HepG2 (cell line): ENCODE measurements around the gene SLCO2A1. TPM values are rescaled to one million over a fixed set of nuclear protein-coding genes. Genes with fewer than 3 reads are reported as not detected.

Source experiments
- ATAC-seq: fragments of 200-7000 bp; cut with Tn5 transposase; 3 replicates; pipeline ENCODE4 v1.9.1; 2020; ENCODE audit warnings: mild to moderate bottlenecking, moderate library complexity
- Bru-seq: library from RNA; stranded (reverse); fragments of 400-500 nt; gene quantifications from one replicate; lab custom pipeline; 2021; lab: Mats Ljungman, UMichigan
- BruChase-seq, 2 experiments: library from RNA; stranded (reverse); fragments of 400-500 nt; gene quantifications; one replicate each; lab custom pipeline; 2021; lab: Mats Ljungman, UMichigan
- BruUV-seq: library from RNA; stranded (reverse); fragments of 400-500 nt; replicated peaks from 2 replicates; lab custom pipeline; 2021; lab: Mats Ljungman, UMichigan
- CTCF ChIA-PET: fragments of 300-600 bp; formaldehyde crosslinking; extraction: SDS; loops from one replicate; lab custom pipeline; 2021; ENCODE audit warnings: low total read pairs, inconsistent platforms, low intra/inter-chr PET ratio; lab: Yijun Ruan, JAX
- POLR2A ChIA-PET: fragments of 350-600 bp; sonication (Branson Sonifier 250); formaldehyde crosslinking; loops from one replicate; lab custom pipeline; 2020; ENCODE audit warnings: antibody characterized with exemption, inconsistent platforms; lab: Yijun Ruan, JAX
- DNase-seq: peaks from one replicate; pipeline ENCODE4 v3.0.0-alpha.2; 2015; ENCODE audit warnings: low spot score
- FAIRE-seq: peaks from 3 replicates; lab custom pipeline; 2011; peaks lifted over from hg19 to GRCh38; lab: Jason Lieb, UNC
- H2AFZ ChIP-seq: one replicate; pipeline ENCODE4 v1.6.1; 2011; ENCODE audit warnings: low read length, inconsistent platforms
- H3K27ac ChIP-seq: fragments of 300-600 bp; 3 replicates; pipeline ENCODE4 v1.8.0; 2011; ENCODE audit warnings: mixed run types, mild to moderate bottlenecking, mixed read lengths, low read length, inconsistent platforms; ENCODE audit not compliant: insufficient read depth; ENCODE audit errors: extremely low read length
- H3K27me3 ChIP-seq, 2 experiments: fragments of 200-600 bp in 1 of 2; 2 replicates in 1 of 2; 3 replicates in 1 of 2; pipeline versions ENCODE4 v1.6.0 to v1.8.0; 2011; ENCODE audit warnings: low read length in 2 of 2, mild to moderate bottlenecking in 2 of 2, moderate library complexity in 2 of 2, inconsistent platforms in 1 of 2; ENCODE audit not compliant: insufficient read depth in 2 of 2, control insufficient read depth in 1 of 2
- H3K36me3 ChIP-seq, 2 experiments: fragments of 200-600 bp in 1 of 2; replicated peaks in 1 of 2; 2 replicates in 1 of 2; 3 replicates in 1 of 2; pipeline versions ENCODE4 v1.5.1 to v1.8.0; 2011; ENCODE audit warnings: low read length in 2 of 2, inconsistent platforms in 1 of 2; ENCODE audit not compliant: insufficient read depth in 2 of 2, control insufficient read depth in 1 of 2
- H3K4me1 ChIP-seq: 2 replicates; pipeline ENCODE4 v1.5.1; 2012; ENCODE audit warnings: low read length, inconsistent platforms; ENCODE audit not compliant: insufficient read depth
- H3K4me2 ChIP-seq: 2 replicates; pipeline ENCODE4 v1.6.0; 2011; ENCODE audit warnings: low read depth, low read length, inconsistent platforms
- H3K4me3 ChIP-seq, 3 experiments: fragments of 200-600 bp in 1 of 3; sonication (generic), shearing (Covaris generic) in 1 of 3; replicated peaks in 1 of 3; 2 replicates each; pipeline ENCODE4 v1.5.1; 2011 to 2016; ENCODE audit warnings: low read length in 3 of 3, inconsistent platforms in 2 of 3, low read depth in 2 of 3, mild to moderate bottlenecking in 2 of 3, control low read depth in 1 of 3, mixed read lengths in 1 of 3; ENCODE audit not compliant: insufficient read depth in 1 of 3
- H3K79me2 ChIP-seq: one replicate; pipeline ENCODE4 v1.6.1; 2011; ENCODE audit warnings: low read length, inconsistent platforms; ENCODE audit not compliant: insufficient read depth
- H3K9ac ChIP-seq: 2 replicates; pipeline ENCODE4 v1.6.0; 2011; ENCODE audit warnings: mild to moderate bottlenecking, low read depth, low read length, inconsistent platforms; ENCODE audit not compliant: insufficient read depth
- H3K9me3 ChIP-seq: 2 replicates; pipeline ENCODE4 v1.5.1; 2012; ENCODE audit warnings: mild to moderate bottlenecking, low read length
- H4K20me1 ChIP-seq: 2 replicates; pipeline ENCODE4 v1.6.0; 2011; ENCODE audit warnings: inconsistent platforms, mild to moderate bottlenecking, low read length, moderate library complexity; ENCODE audit not compliant: insufficient read depth
- ATM ChIP-seq: fragments of 450-650 bp; IDR thresholded peaks from 2 replicates; pipeline ENCODE4 v1.7.1; 2017; ENCODE audit warnings: mild to moderate bottlenecking, borderline replicate concordance
- CREM ChIP-seq, 2 experiments: sonication (generic) in 1 of 2; formaldehyde crosslinking in 1 of 2; IDR thresholded peaks; 2 replicates each; pipeline versions ENCODE4 v1.4.0 to v1.6.1; 2016 to 2020; ENCODE audit warnings: antibody characterized with exemption in 1 of 2, mild to moderate bottlenecking in 1 of 2, missing genetic modification reagents in 1 of 2
- FOSL1 ChIP-seq: sonication (generic); formaldehyde crosslinking; IDR thresholded peaks from 2 replicates; pipeline ENCODE4 v1.9.0; 2021; ENCODE audit warnings: missing genetic modification reagents, borderline replicate concordance
- HNRNPK ChIP-seq: fragments of 200-400 bp; formaldehyde crosslinking; IDR thresholded peaks from 2 replicates; pipeline ENCODE4 v1.6.1; 2018; ENCODE audit warnings: low read length, low read depth, moderate library complexity, mild to moderate bottlenecking; ENCODE audit not compliant: poor library complexity, severe bottlenecking
- NFATC3 ChIP-seq: sonication (generic); formaldehyde crosslinking; IDR thresholded peaks from 2 replicates; pipeline ENCODE4 v1.5.1; 2020; ENCODE audit warnings: mild to moderate bottlenecking, missing genetic modification reagents
- PCBP2 ChIP-seq: fragments of 200-400 bp; formaldehyde crosslinking; optimal IDR thresholded peaks from 2 replicates; pipeline ENCODE3; 2018; ENCODE audit warnings: low read length, low read depth; ENCODE audit not compliant: poor library complexity, severe bottlenecking
- PPARG ChIP-seq: conservative IDR thresholded peaks from 2 replicates; pipeline ENCODE4 v1.6.1; 2016; ENCODE audit warnings: missing biosample characterization, missing genetic modification reagents
- SMC3 ChIP-seq: IDR thresholded peaks from 2 replicates; pipeline ENCODE4 v1.6.1; 2011; ENCODE audit warnings: low read length, improper control_type of control experiment
- ZEB1 ChIP-seq: IDR thresholded peaks from 2 replicates; pipeline ENCODE4 v1.6.1; 2012; ENCODE audit warnings: mild to moderate bottlenecking, low read depth, inconsistent platforms; ENCODE audit not compliant: insufficient replicate concordance
- ZNF484 ChIP-seq: sonication (generic); formaldehyde crosslinking; IDR thresholded peaks from 2 replicates; pipeline ENCODE4 v1.5.1; 2020; ENCODE audit warnings: mild to moderate bottlenecking, low read depth, missing genetic modification reagents, borderline replicate concordance
- ZNF703 ChIP-seq: sonication (generic); formaldehyde crosslinking; IDR thresholded peaks from 2 replicates; pipeline ENCODE4 v1.5.1; 2020; ENCODE audit warnings: missing genetic modification reagents, mild to moderate bottlenecking, moderate library complexity, borderline replicate concordance
- ZSCAN29 ChIP-seq: sonication (generic); formaldehyde crosslinking; conservative IDR thresholded peaks from 2 replicates; pipeline ENCODE4 v1.4.0; 2020; ENCODE audit warnings: mild to moderate bottlenecking, missing genetic modification reagents
- WGBS: methylation state at CpG from one replicate; pipeline ENCODE4 v1.1.6; 2017; ENCODE audit warnings: low lambda C conversion rate; 5-methylcytosine and 5-hydroxymethylcytosine counted together
- in situ Hi-C: cut with HindIII; loops from 2 replicates; pipeline ENCODE4 v1.10.0; 2017; ENCODE audit warnings: low pct_unique_long_range_greater_than_20kb; ENCODE audit not compliant: extremely low pct_ligation_motif_present
- intact Hi-C: fragments of 100-400 bp; cut with micrococcal nuclease; formaldehyde crosslinking; loops from one replicate; pipeline ENCODE4 v1.10.0; 2022; ENCODE audit not compliant: unreplicated experiment
- long read RNA-seq, 2 experiments: library from RNA in 1 of 2; library from polyadenylated mRNA in 1 of 2; stranded (forward) in 1 of 2; unstranded in 1 of 2; transcript quantifications; one replicate each; pipeline ENCODE4 v2.0.0, GENCODE V29; 2019 to 2022
- polyA minus RNA-seq, 3 experiments: library from RNA; depleted of rRNA, polyadenylated mRNA; stranded (reverse); fragments of >200 nt; gene quantifications; 2 replicates each; pipeline ENCODE4 v1.2.3, GENCODE V29; 2011; ENCODE audit warnings: low replicate concordance in 1 of 3
- polyA plus RNA-seq, 8 experiments: library from polyadenylated mRNA; depleted of rRNA in 3 of 8; stranded (reverse) in 7 of 8; unstranded in 1 of 8; fragments of >200 nt; fragmentation: Illumina TruSeq in 4 of 8; extraction: Trizol in 4 of 8; gene quantifications; 2 replicates each; pipeline versions ENCODE4 v1.2.1 to v1.2.3, GENCODE V29; 2011 to 2016; ENCODE audit warnings: low read depth in 4 of 8, missing spikeins in 1 of 8, mixed read lengths in 1 of 8; ENCODE audit not compliant: insufficient read depth in 1 of 8
- total RNA-seq, 5 experiments: library from RNA; depleted of rRNA; stranded (reverse); fragments of >200 nt; fragmentation: Illumina TruSeq; extraction: Trizol; gene quantifications; 2 replicates each; pipeline ENCODE4 v1.2.3, GENCODE V29; 2016; ENCODE audit warnings: low read depth in 1 of 5
- TF ChIP-seq, protein P1 (sequence below): conservative IDR thresholded peaks from 2 replicates; pipeline ENCODE4 v1.6.1; 2018; ENCODE audit warnings: missing genetic modification reagents
- TF ChIP-seq, protein P2 (sequence below): sonication (generic); formaldehyde crosslinking; conservative IDR thresholded peaks from 2 replicates; pipeline ENCODE4 v1.4.0; 2020; ENCODE audit warnings: missing genetic modification reagents
- TF ChIP-seq, protein P3 (sequence below): IDR thresholded peaks from 2 replicates; pipeline ENCODE4 v1.6.1; 2016; ENCODE audit warnings: mild to moderate bottlenecking, missing biosample characterization, missing genetic modification reagents

SLCO2A1 gene
- total RNA-seq (2016; rRNA removed; fragmentation: Illumina TruSeq; extraction: Trizol) = not detected in 2 replicates
- total RNA-seq (2016; cell fraction: cytosol; rRNA removed; fragmentation: Illumina TruSeq; extraction: Trizol; ENCODE audit: low read depth) = not detected in 2 replicates
- total RNA-seq (2016; cell fraction: insoluble cytoplasmic fraction; rRNA removed; fragmentation: Illumina TruSeq; extraction: Trizol) = not detected in 2 replicates
- total RNA-seq (2016; cell fraction: membrane; rRNA removed; fragmentation: Illumina TruSeq; extraction: Trizol) = not detected in 2 replicates
- total RNA-seq (2016; cell fraction: nucleus; rRNA removed; fragmentation: Illumina TruSeq; extraction: Trizol) = not detected in 2 replicates
- polyA plus RNA-seq (2011; rRNA removed) = 0.04 and 0.14 TPM in 2 replicates
- 0.03 TPM in 1 of 2 replicates, not detected in the other for polyA plus RNA-seq (2011; cell fraction: cytosol; rRNA removed)
- 0.12 and 0.59 TPM in 2 replicates for polyA plus RNA-seq (2011; cell fraction: nucleus; rRNA removed)
- 0.15 and 0.32 TPM in 2 replicates for polyA plus RNA-seq (2012)
- polyA plus RNA-seq (2016; cell fraction: cytosol; fragmentation: Illumina TruSeq; extraction: Trizol; ENCODE audit: low read depth) = not detected in 2 replicates
- not detected in 2 replicates for polyA plus RNA-seq (2016; cell fraction: insoluble cytoplasmic fraction; fragmentation: Illumina TruSeq; extraction: Trizol; ENCODE audit: low read depth)
- polyA plus RNA-seq (2016; cell fraction: membrane; fragmentation: Illumina TruSeq; extraction: Trizol; ENCODE audit: low read depth) = not detected in 2 replicates
- not detected in 2 replicates for polyA plus RNA-seq (2016; cell fraction: nucleus; fragmentation: Illumina TruSeq; extraction: Trizol; ENCODE audit: insufficient read depth, low read depth)
- 0.05 TPM in 1 of 2 replicates, not detected in the other for polyA minus RNA-seq (2011; rRNA and poly(A)+ RNA removed; ENCODE audit: low replicate concordance)
- polyA minus RNA-seq (2011; cell fraction: cytosol; rRNA and poly(A)+ RNA removed) = not detected in 2 replicates
- polyA minus RNA-seq (2011; cell fraction: nucleus; rRNA and poly(A)+ RNA removed) = not detected in 2 replicates
- percentile 14 among the genes with signal in this experiment for Bru-seq, nascent RNA
- BruChase-seq, experiment 1, labeled RNA remaining after a 6-hour chase = percentile 5 among the genes with signal in this experiment
- BruChase-seq, experiment 2, labeled RNA remaining after a 2-hour chase = percentile 14 among the genes with signal in this experiment
- long read RNA-seq, experiment 1 = 0 reads
- long read RNA-seq, experiment 2 = 0 reads

DNA sequence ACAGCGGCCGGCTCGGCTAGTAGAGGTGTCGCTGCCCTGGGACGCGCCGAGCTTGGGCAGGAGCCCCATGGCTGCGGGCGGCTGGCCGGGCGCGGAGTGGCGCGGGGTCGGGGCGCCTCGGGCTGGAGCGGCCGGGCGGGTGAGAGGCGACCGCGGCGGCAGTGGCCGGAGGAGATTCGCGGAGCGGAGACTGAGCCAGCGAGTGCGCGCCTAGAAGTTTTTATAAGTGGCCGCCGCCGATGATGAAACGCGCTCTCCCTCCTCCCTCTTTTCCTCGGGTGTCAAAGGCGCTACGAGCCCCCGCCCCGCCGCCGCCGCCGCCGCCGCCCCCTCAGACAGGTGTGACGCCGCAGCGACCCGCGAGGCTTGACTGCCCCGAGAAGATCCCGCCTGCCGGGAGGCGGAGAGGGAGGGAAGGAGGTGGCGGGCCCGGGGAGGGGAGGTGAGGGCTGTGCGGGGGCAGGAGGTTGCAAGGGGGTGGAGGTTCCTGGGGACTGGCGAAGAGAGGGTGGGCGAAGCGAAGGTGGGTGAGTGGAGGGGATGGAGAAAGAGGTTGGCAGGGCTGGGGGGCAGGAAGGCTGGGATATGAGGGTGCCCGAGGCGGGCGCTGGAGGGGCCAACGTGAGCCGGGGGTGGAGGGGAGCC, at the start of gene SLCO2A1:
TSS of gene SLCO2A1 (minus strand) at position 192 of the 645 bp plus-strand sequence. CDS start at position 69, 123 bp downstream.
- DNase-seq (no peak), FAIRE-seq (no peak), ATAC-seq (peak; percentile 79)
- H3K36me3 ChIP-seq = no peaks in the 10 kb centered on the region
- peak within 1 kb of the TSS; percentile 40 for H3K27ac ChIP-seq
- CTCF ChIA-PET = no interaction called here
- in situ Hi-C loops (no loop called here), intact Hi-C loops (no loop called here)
- peaks cover 11 to 31% of the 10 kb centered on the region in 2 experiments for H3K27me3 ChIP-seq
- peak within 1 kb of the TSS; percentile 58 to 73 (median 59) for H3K4me3 ChIP-seq
- H3K9me3 ChIP-seq = no peaks in the 10 kb centered on the region
- no peak within 1 kb of the TSS for H3K9ac ChIP-seq
- H3K79me2 ChIP-seq = no peaks in the 10 kb centered on the region
- 2% methylated on average over 30 of the region's 67 CpGs for WGBS
- peak within 1 kb of the TSS; percentile 80 for H3K4me2 ChIP-seq
- H3K4me1 ChIP-seq = peaks cover 26% of the 10 kb centered on the region
- no TSS peak for BruUV-seq
- no peak within 1 kb of the TSS for H2AFZ ChIP-seq
- no peaks in the 10 kb centered on the region for H4K20me1 ChIP-seq
- POLR2A ChIA-PET = no interaction called here
- TF ChIP-seq PPARG (CRISPR knock-in tag) (no peak), SMC3 (no peak), ZNF484 (CRISPR knock-in tag) (no peak), ZNF703 (CRISPR knock-in tag) (no peak), ZSCAN29 (no peak), CREM (IDR thresholded peaks at IDR 0.05) (no peak), CREM (CRISPR knock-in tag; IDR thresholded peaks at IDR 0.05) (no peak), ATM (no peak), HNRNPK (peak; percentile 1), PCBP2 (no peak), ZEB1 (no peak), FOSL1 (CRISPR knock-in tag) (no peak), NFATC3 (CRISPR knock-in tag) (no peak)
- TF ChIP-seq, protein P1, sequence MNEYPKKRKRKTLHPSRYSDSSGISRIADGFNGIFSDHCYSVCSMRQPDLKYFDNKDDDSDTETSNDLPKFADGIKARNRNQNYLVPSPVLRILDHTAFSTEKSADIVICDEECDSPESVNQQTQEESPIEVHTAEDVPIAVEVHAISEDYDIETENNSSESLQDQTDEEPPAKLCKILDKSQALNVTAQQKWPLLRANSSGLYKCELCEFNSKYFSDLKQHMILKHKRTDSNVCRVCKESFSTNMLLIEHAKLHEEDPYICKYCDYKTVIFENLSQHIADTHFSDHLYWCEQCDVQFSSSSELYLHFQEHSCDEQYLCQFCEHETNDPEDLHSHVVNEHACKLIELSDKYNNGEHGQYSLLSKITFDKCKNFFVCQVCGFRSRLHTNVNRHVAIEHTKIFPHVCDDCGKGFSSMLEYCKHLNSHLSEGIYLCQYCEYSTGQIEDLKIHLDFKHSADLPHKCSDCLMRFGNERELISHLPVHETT (CRISPR knock-in tag) = no peak
- TF ChIP-seq, protein P2, sequence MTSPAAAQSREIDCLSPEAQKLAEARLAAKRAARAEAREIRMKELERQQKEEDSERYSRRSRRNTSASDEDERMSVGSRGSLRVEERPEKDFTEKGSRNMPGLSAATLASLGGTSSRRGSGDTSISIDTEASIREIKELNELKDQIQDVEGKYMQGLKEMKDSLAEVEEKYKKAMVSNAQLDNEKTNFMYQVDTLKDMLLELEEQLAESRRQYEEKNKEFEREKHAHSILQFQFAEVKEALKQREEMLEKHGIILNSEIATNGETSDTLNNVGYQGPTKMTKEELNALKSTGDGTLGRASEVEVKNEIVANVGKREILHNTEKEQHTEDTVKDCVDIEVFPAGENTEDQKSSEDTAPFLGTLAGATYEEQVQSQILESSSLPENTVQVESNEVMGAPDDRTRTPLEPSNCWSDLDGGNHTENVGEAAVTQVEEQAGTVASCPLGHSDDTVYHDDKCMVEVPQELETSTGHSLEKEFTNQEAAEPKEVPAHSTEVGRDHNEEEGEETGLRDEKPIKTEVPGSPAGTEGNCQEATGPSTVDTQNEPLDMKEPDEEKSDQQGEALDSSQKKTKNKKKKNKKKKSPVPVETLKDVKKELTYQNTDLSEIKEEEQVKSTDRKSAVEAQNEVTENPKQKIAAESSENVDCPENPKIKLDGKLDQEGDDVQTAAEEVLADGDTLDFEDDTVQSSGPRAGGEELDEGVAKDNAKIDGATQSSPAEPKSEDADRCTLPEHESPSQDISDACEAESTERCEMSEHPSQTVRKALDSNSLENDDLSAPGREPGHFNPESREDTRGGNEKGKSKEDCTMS = no peak
- TF ChIP-seq, protein P3, sequence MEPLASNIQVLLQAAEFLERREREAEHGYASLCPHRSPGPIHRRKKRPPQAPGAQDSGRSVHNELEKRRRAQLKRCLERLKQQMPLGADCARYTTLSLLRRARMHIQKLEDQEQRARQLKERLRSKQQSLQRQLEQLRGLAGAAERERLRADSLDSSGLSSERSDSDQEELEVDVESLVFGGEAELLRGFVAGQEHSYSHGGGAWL (CRISPR knock-in tag) = no peak
